OCI-LY7 (cell line): ENCODE measurements around the gene SPATS2L. TPM values are rescaled to one million over a fixed set of nuclear protein-coding genes. Genes with fewer than 3 reads are reported as not detected.

Experiments used
- BruUV-seq: library from RNA; stranded (reverse); fragments of 400-500 nt; replicated peaks from 2 replicates; lab custom pipeline; 2021; lab: Mats Ljungman, UMichigan
- CTCF ChIA-PET: fragments of 300-600 bp; sonication (Branson Sonifier 250); formaldehyde crosslinking; loops from one replicate; lab custom pipeline; 2022; ENCODE audit warnings: antibody characterized with exemption; ENCODE audit not compliant: unreplicated experiment; lab: Charles Lee
- POLR2A ChIA-PET: fragments of 300-600 bp; sonication (Branson Sonifier 250); formaldehyde crosslinking; loops from one replicate; lab custom pipeline; 2022; ENCODE audit warnings: antibody characterized with exemption; lab: Charles Lee
- DNase-seq: peaks from one replicate; pipeline ENCODE4 v3.0.0-alpha.2; 2015; ENCODE audit warnings: low spot score
- H2AFZ ChIP-seq: fragments of 200-600 bp; sonication (generic), shearing (Covaris generic); 2 replicates; pipeline ENCODE4 v1.6.1; 2014; ENCODE audit warnings: mild to moderate bottlenecking, antibody characterized with exemption, low read length, moderate library complexity
- H3K27ac ChIP-seq: fragments of 200-600 bp; sonication (generic); 2 replicates; pipeline ENCODE4 v1.5.1; 2014; ENCODE audit warnings: mixed run types, low read depth, mild to moderate bottlenecking, moderate library complexity, low read length, inconsistent platforms; ENCODE audit not compliant: poor library complexity, severe bottlenecking
- H3K36me3 ChIP-seq: fragments of 200-600 bp; sonication (generic); 2 replicates; pipeline ENCODE4 v1.6.1; 2014; ENCODE audit warnings: mild to moderate bottlenecking, antibody characterized with exemption, low read length, moderate library complexity, mixed read lengths; ENCODE audit not compliant: insufficient read depth
- H3K4me1 ChIP-seq: fragments of 200-600 bp; sonication (generic); 2 replicates; pipeline ENCODE4 v1.5.1; 2014; ENCODE audit warnings: mild to moderate bottlenecking, low read length; ENCODE audit not compliant: insufficient read depth, poor library complexity, severe bottlenecking
- H3K4me2 ChIP-seq: fragments of 200-600 bp; sonication (generic); 2 replicates; pipeline ENCODE4 v1.6.1; 2014; ENCODE audit warnings: mild to moderate bottlenecking, low read length
- H3K4me3 ChIP-seq: fragments of 200-600 bp; sonication (generic); 2 replicates; pipeline ENCODE4 v1.5.1; 2014; ENCODE audit warnings: mild to moderate bottlenecking, low read depth, low read length; ENCODE audit not compliant: poor library complexity, severe bottlenecking
- H3K79me2 ChIP-seq: fragments of 200-600 bp; sonication (generic); 2 replicates; pipeline ENCODE4 v1.6.1; 2016; ENCODE audit warnings: low read depth, mild to moderate bottlenecking, low read length, moderate library complexity, mixed read lengths; ENCODE audit not compliant: insufficient read depth
- H3K9me2 ChIP-seq: fragments of 200-600 bp; sonication (generic); 2 replicates; pipeline ENCODE4 v1.6.1; 2016; ENCODE audit warnings: mild to moderate bottlenecking, low read length, mixed read lengths; ENCODE audit not compliant: insufficient read depth
- H3K9me3 ChIP-seq: fragments of 200-600 bp; sonication (generic); 2 replicates; pipeline ENCODE4 v1.6.1; 2014; ENCODE audit warnings: mild to moderate bottlenecking, mixed run types, low read length, mixed read lengths
- H4K20me1 ChIP-seq: fragments of 200-600 bp; sonication (generic); 2 replicates; pipeline ENCODE4 v1.6.1; 2014; ENCODE audit warnings: mild to moderate bottlenecking, antibody characterized with exemption, low read length, moderate library complexity, mixed read lengths; ENCODE audit not compliant: insufficient read depth
- CTCF ChIP-seq: fragments of 200-600 bp; sonication (generic); conservative IDR thresholded peaks from 2 replicates; pipeline ENCODE4 v1.5.1; 2014; ENCODE audit warnings: mild to moderate bottlenecking, antibody characterized with exemption, low read length, moderate library complexity, mixed read lengths
- EZH2phosphoT487 ChIP-seq: fragments of 200-600 bp; sonication (generic); IDR thresholded peaks from 2 replicates; pipeline ENCODE4 v1.6.1; 2018; ENCODE audit warnings: low read depth, borderline replicate concordance, mild to moderate bottlenecking, mixed run types, antibody characterized with exemption, low read length, moderate library complexity, mixed read lengths
- intact Hi-C: fragments of 100-400 bp; cut with micrococcal nuclease; formaldehyde crosslinking; loops from one replicate; pipeline ENCODE4 v1.10.0; 2022; ENCODE audit not compliant: unreplicated experiment
- total RNA-seq, 2 experiments: library from RNA; depleted of rRNA in 1 of 2; stranded (reverse); fragments of >200 nt in 1 of 2; shearing (Covaris generic) in 1 of 2; gene quantifications; 2 replicates each; pipeline ENCODE4 v1.2.3, GENCODE V29; 2014 to 2022

The SPATS2L gene
- total RNA-seq, 2 experiments from 2014 or later: 3.1 to 5.2 TPM

- Histone ChIP-seq H2AFZ (no peak overlapping the region), H3K4me3 (no peak overlapping the region), H3K4me1 (no peaks in the 10 kb centered on the region), H4K20me1 (no peaks in the 10 kb centered on the region), H3K36me3 (no peaks in the 10 kb centered on the region), H3K27ac (no peak overlapping the region), H3K9me2 (no peaks in the 10 kb centered on the region), H3K4me2 (no peak overlapping the region), H3K79me2 (no peaks in the 10 kb centered on the region), H3K9me3 (no peaks in the 10 kb centered on the region)
- TF ChIP-seq EZH2phosphoT487 (no peak), CTCF (peak; percentile 80)
- CTCF ChIA-PET: interaction anchor here (0.6 to 2.3 kb wide), 11 partner anchors 10 to 307 kb away, joined by 3 to 6 read pairs (median 4); partner anchors contain the start of gene KCTD18
- intact Hi-C loops: loop anchor here (1.0 kb wide), 1 partner anchor 220 kb away; no protein-coding TSS in a partner anchor
- BruUV-seq: no TSS peak
- DNase-seq: peak; percentile 57
- POLR2A ChIA-PET: interaction anchor here (0.6 to 2.3 kb wide), 9 partner anchors 10 to 308 kb away, joined by 3 to 8 read pairs (median 4); no protein-coding TSS in a partner anchor
Observed at GRCh38 chr2:200483729-200484198, 177.3 kb downstream of the SPATS2L start.

GRCh38 chr2:200484934-200485333 lies 178.4 kb downstream of the SPATS2L start:
- Histone ChIP-seq H3K4me1 (no peaks in the 10 kb centered on the region), H3K4me2 (no peak overlapping the region), H3K36me3 (peaks cover 2% of the 10 kb centered on the region; the same call in 1 of the 2 replicates), H2AFZ (no peak overlapping the region), H3K79me2 (no peaks in the 10 kb centered on the region), H4K20me1 (no peaks in the 10 kb centered on the region), H3K9me2 (no peaks in the 10 kb centered on the region), H3K27ac (no peak overlapping the region), H3K9me3 (no peaks in the 10 kb centered on the region), H3K4me3 (no peak overlapping the region)
- ChIA-PET POLR2A (interaction anchor here (1.0 to 2.3 kb wide), 5 partner anchors 13 to 220 kb away, joined by 4 to 6 read pairs (median 4); no protein-coding TSS in a partner anchor), CTCF (interaction anchor here (0.5 to 2.3 kb wide), 4 partner anchors 9 to 219 kb away, joined by 3 to 6 read pairs (median 4); no protein-coding TSS in a partner anchor)
- intact Hi-C loops: no loop called here
- no TSS peak for BruUV-seq
- DNase-seq: no peak
- no peak for TF ChIP-seq CTCF
- TF ChIP-seq EZH2phosphoT487: no peak

- H3K79me2 ChIP-seq: no peaks in the 10 kb centered on the region
- no peak overlapping the region for H2AFZ ChIP-seq
- H3K36me3 ChIP-seq: peaks cover 15% of the 10 kb centered on the region
- no peak overlapping the region for H3K4me3 ChIP-seq
- CTCF ChIA-PET: interaction anchor here (0.5 to 1.1 kb wide), 2 partner anchors 238 to 531 kb away, joined by 3 read pairs; partner anchors contain the start of genes MAIP1 and TYW5
- H3K9me2 ChIP-seq: no peaks in the 10 kb centered on the region
- intact Hi-C loops: no loop called here
- no peak overlapping the region for H3K27ac ChIP-seq
- H3K4me2 ChIP-seq: no peak overlapping the region
- BruUV-seq: no TSS peak
- no peaks in the 10 kb centered on the region for H3K4me1 ChIP-seq
- TF ChIP-seq EZH2phosphoT487 (no peak), CTCF (no peak)
- no peaks in the 10 kb centered on the region for H3K9me3 ChIP-seq
- no peak for DNase-seq
- H4K20me1 ChIP-seq: no peaks in the 10 kb centered on the region
- POLR2A ChIA-PET: interaction anchor here (0.8 to 1.3 kb wide), 4 partner anchors 10 to 224 kb away, joined by 3 to 6 read pairs (median 4); no protein-coding TSS in a partner anchor
Observed at GRCh38 chr2:200486529-200486928, 180.0 kb downstream of the SPATS2L start.
